ENCODE measurements around the gene NTM.

Gene NTM

DNA sequence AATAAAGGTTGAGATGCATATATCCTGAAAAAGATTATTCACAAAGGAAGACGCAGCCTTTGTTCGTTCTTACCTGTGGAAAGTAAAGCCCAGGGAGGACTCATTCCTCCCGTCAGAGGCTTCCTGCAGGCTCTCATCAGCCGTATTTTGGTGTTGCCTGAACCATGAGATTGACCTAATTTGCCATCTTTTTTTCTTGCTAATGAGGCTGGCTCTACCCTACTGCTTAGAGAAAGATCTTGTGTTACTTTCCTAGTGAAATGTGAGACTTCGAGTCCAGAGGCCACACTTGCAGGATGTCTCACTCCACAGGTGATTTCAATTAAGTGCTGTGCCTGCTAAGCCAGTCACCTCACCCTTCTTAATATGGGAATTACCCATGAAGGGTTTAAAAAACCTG is 269.9 kb downstream of the NTM start:
- DNase-seq (ENCODE audit: low spot score): no peak
- TF ChIP-seq, protein P1, sequence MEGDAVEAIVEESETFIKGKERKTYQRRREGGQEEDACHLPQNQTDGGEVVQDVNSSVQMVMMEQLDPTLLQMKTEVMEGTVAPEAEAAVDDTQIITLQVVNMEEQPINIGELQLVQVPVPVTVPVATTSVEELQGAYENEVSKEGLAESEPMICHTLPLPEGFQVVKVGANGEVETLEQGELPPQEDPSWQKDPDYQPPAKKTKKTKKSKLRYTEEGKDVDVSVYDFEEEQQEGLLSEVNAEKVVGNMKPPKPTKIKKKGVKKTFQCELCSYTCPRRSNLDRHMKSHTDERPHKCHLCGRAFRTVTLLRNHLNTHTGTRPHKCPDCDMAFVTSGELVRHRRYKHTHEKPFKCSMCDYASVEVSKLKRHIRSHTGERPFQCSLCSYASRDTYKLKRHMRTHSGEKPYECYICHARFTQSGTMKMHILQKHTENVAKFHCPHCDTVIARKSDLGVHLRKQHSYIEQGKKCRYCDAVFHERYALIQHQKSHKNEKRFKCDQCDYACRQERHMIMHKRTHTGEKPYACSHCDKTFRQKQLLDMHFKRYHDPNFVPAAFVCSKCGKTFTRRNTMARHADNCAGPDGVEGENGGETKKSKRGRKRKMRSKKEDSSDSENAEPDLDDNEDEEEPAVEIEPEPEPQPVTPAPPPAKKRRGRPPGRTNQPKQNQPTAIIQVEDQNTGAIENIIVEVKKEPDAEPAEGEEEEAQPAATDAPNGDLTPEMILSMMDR (IDR thresholded peaks at IDR 0.05; ENCODE audit: extremely low read depth, missing control alignments): no peak

DNA sequence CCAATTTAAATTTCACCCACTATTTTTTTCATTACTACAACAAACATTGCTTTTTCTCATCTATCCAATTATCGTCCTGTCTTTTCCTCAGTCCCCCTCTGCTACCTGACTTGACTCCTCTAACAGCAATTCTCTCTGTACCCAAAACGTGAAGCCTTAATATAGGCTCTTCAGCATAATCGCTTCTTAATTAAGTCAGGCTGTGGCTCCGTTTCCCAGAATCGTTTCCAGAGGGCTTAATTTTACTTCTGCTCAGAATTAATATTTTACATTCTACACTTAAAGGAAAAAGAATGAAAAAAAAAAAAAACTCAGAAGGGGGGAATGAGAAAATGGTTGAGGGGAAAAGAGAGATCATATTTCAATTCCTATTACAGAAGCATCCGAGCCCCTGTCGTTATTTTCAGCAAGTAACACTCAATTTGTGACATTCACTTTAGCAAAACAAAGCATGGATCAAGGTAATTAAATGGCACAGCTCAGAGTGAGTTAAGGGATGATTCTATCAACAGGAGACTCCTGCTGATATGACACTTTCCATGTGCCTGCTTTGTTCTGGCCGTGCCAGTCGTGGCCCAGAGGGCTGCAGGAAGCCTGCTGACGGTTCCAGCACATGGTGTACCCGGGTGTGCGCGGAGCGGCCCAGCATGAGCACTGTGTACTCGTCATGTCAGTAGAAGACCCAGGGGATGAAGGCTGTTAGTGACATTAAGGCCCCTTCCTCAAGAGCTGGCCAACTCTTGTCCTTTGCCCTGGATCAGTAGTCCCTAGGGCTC is 272.5 kb downstream of the NTM start:
- no peak for DNase-seq (ENCODE audit: low spot score)
- TF ChIP-seq, protein P1 (IDR thresholded peaks at IDR 0.05; ENCODE audit: extremely low read depth, missing control alignments): no peak

DNA sequence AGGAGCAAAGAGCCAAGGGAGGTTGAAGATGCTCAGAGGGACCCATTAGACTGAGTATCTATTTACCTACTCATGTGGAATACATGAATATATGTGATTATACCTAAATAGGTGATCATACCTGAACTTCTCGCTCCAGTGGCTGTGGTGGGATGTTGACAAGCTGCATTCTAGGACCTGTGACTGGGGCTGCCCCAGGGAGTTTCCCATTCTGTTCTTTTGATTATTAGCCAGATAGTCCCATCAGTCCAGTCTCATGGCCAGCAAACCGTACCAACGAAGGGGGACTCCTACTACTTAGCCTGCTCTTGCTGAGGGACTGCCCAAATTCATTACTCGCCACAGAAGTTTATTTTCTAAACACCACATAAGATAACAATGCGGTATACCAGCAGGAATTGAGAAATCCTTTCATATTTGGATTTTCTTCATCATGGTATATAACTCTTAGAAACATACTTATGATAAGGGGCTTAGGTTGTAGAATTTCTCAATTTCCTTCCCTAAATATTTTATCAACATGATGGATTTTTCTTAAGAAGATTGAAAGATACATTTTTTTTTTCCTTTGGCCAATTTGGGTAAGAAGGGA is 273.9 kb downstream of the NTM start:
- TF ChIP-seq, protein P1 (IDR thresholded peaks at IDR 0.05; ENCODE audit: extremely low read depth, missing control alignments): no peak
- DNase-seq (ENCODE audit: low spot score): peak; percentile 45

DNA sequence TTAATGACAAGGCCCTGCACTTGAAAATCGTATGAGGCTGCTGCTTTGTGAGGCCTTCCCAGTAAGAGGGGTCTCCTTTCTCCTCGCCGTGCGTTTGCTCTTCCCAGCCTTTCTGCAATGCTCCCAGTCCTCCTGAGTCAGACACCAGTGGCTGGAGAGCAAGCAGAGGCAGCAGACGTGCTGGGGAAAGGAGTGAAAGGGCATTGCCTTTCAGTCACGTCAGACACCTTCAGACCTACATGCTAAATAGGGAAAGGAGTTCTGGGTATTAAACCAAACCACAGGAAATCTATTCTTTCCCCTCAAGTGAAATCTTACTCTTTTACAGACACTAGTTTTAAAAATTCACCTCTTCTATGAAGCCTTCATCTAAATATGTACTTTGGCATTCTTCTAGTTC is 274.8 kb downstream of the NTM start:
- no peak for DNase-seq (ENCODE audit: low spot score)
- TF ChIP-seq, protein P1 (IDR thresholded peaks at IDR 0.05; ENCODE audit: extremely low read depth, missing control alignments): no peak

DNA sequence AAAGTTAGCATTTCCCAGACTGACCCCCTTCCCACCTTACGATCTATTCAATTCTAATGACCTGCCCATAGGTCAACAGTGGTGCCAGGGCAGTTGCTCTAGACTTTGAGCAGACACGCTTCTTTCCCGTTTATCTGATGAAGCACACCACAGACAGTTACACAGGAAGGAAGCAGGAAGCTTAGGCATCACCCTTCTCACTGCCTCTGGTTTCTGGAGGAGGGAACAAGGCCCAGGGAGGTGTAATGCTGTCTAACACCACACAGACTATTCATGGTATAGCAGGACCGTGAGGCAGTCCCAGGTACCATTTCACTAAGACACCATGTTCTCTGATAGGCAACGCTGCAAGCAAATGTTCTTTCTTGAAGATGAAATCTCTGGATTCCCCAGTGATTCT is 279.4 kb downstream of the NTM start:
- TF ChIP-seq, protein P1 (IDR thresholded peaks at IDR 0.05; ENCODE audit: extremely low read depth, missing control alignments): no peak
- DNase-seq (ENCODE audit: low spot score): no peak

DNA sequence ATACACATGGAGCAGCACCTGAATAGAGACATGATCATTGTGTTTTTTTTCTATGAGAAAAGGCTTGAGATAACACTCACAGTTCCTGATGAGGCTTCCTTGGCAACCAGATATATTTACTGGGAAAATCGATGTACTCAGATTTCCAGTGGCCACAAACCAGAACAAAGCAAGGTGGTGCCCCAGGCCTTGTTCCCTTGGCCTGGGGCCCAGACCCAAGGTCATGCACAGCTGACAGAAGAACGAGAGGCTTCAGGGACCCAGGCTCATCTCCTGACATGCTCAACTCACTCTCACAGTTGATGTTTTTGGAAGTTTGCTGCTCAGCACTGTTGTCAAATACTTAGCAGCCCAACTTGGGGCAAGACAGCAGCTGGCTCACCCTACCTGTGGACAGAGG is 281.8 kb downstream of the NTM start:
- no peak for DNase-seq (ENCODE audit: low spot score)
- TF ChIP-seq, protein P1 (IDR thresholded peaks at IDR 0.05; ENCODE audit: extremely low read depth, missing control alignments): no peak

DNA sequence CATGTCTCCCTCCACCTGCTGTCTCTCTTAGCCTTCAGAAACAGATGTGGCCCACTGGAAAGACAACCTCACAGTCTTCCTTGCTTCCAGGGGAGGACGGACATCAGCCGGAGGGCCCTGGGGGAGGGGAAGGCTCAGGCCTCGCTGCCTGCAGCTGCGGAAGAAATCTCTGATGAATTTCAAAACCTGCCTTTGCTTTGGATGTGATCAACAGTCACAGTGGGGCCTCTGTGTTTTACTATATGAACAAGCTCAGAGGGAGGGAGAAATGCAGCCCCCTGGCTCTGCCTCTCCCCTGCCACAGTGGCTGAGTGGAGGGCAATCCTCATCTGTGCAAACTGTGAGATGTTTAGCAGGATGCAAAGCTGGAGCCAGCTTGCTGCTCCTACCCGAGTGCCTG is 282.8 kb downstream of the NTM start:
- no peak for DNase-seq (ENCODE audit: low spot score)
- TF ChIP-seq, protein P1 (IDR thresholded peaks at IDR 0.05; ENCODE audit: extremely low read depth, missing control alignments): no peak
